Smooth muscle cell of the coronary artery (primary cell): ENCODE data around the gene SLC25A18. TPM values are rescaled to one million over a fixed set of nuclear protein-coding genes. Genes with fewer than 3 reads are reported as not detected.

Source experiments
- total RNA-seq: library from RNA; depleted of rRNA; stranded (reverse); fragments of >200 nt; gene quantifications from 2 replicates; pipeline ENCODE4 v1.2.3, GENCODE V29; 2014; ENCODE audit warnings: low replicate concordance

Gene SLC25A18
- total RNA-seq = 0.15 TPM in 1 of 2 replicates, not detected in the other

GRCh38 chr22:17562906-17563870 is at the start of gene SLC25A18:
Gene SLC25A18, plus strand, starts transcription at chr22:17563498. Its CDS starts 16,447 bp downstream, at chr22:17579945.

GRCh38 chr22:17628406-17629172 is 65.3 kb downstream of the SLC25A18 start, which contains the start of gene ATP6V1E1:
Gene ATP6V1E1, minus strand, starts transcription at chr22:17628749. Its CDS starts 114 bp downstream, at chr22:17628635.

GRCh38 chr22:17638432-17639246 is 75.3 kb downstream of the SLC25A18 start, which contains the start of gene BCL2L13:
Gene BCL2L13, plus strand, starts transcription at chr22:17638757. Its CDS starts 16,955 bp downstream, at chr22:17655712.

Other genes with a start within 250 kb of the SLC25A18 start
- under 0.01 and 1.6 TPM in 2 replicates for gene CECR2, start 194.0 kb upstream of the SLC25A18 start, total RNA-seq
- gene ATP6V1E1, start 65.3 kb downstream of the SLC25A18 start, total RNA-seq = 94.7 and 143 TPM in 2 replicates
- gene BCL2L13, start 75.3 kb downstream of the SLC25A18 start, total RNA-seq = 39.3 and 73.3 TPM in 2 replicates
- 17.1 and 20.7 TPM in 2 replicates for gene BID, start 211.0 kb downstream of the SLC25A18 start, total RNA-seq